SK-N-SH (cell line): ENCODE data around the gene CNTNAP5. TPM values are rescaled to one million over a fixed set of nuclear protein-coding genes. Genes with fewer than 3 reads are reported as not detected.

Experiments
- CTCF ChIA-PET: fragments of 300-600, 350-600 bp; formaldehyde crosslinking; extraction: SDS; loops from one replicate; lab custom pipeline; 2021; lab: Yijun Ruan, JAX
- POLR2A ChIA-PET: fragments of 350-600 bp; sonication (Branson Sonifier 250); formaldehyde crosslinking; extraction: SDS; loops from one replicate; lab custom pipeline; 2020; ENCODE audit warnings: antibody characterized with exemption, inconsistent platforms; lab: Yijun Ruan, JAX
- DNase-seq: peaks from one replicate; pipeline ENCODE4 v3.0.0; 2012
- H2AFZ ChIP-seq: fragments of 200-600 bp; sonication (generic); 2 replicates; pipeline ENCODE4 v1.8.1; 2016; ENCODE audit warnings: antibody characterized with exemption, mild to moderate bottlenecking, low read depth
- H3F3A ChIP-seq: fragments of 200-600 bp; sonication (generic); replicated peaks from 2 replicates; pipeline ENCODE3; 2016; ENCODE audit warnings: antibody characterized with exemption, mild to moderate bottlenecking; ENCODE audit not compliant: insufficient read depth
- H3K27ac ChIP-seq, 2 experiments: fragments of 200-500 bp in 1 of 2; fragments of 200-600 bp in 1 of 2; sonication (Bioruptor generic) in 1 of 2; sonication (generic), shearing (Covaris generic) in 1 of 2; 2 replicates each; pipeline versions ENCODE4 v1.5.1 to v1.6.1; 2014 to 2016; ENCODE audit warnings: low read depth in 2 of 2, inconsistent platforms in 1 of 2, low read length in 1 of 2, mild to moderate bottlenecking in 1 of 2, mixed read lengths in 1 of 2
- H3K27me3 ChIP-seq: fragments of 200-600 bp; sonication (generic), shearing (Covaris generic); 2 replicates; pipeline ENCODE4 v1.6.1; 2016; ENCODE audit warnings: mixed run types; ENCODE audit not compliant: insufficient read depth
- H3K36me3 ChIP-seq, 2 experiments: fragments of 200-500 bp in 1 of 2; fragments of 200-600 bp in 1 of 2; sonication (Bioruptor generic) in 1 of 2; sonication (generic) in 1 of 2; replicated peaks in 1 of 2; 2 replicates each; pipeline versions ENCODE3 to v1.5.1; 2014 to 2016; ENCODE audit warnings: low read length in 1 of 2, mild to moderate bottlenecking in 1 of 2; ENCODE audit not compliant: insufficient read depth in 2 of 2, control insufficient read depth in 1 of 2
- H3K4me1 ChIP-seq, 2 experiments: fragments of 200-500 bp in 1 of 2; fragments of 200-600 bp in 1 of 2; sonication (Bioruptor generic) in 1 of 2; sonication (generic), shearing (Covaris generic) in 1 of 2; 2 replicates each; pipeline versions ENCODE4 v1.5.1 to v1.6.1; 2014 to 2016; ENCODE audit warnings: low read depth in 1 of 2, low read length in 1 of 2, mixed run types in 1 of 2; ENCODE audit not compliant: insufficient read depth in 2 of 2, control insufficient read depth in 1 of 2
- H3K4me2 ChIP-seq: fragments of 200-600 bp; sonication (generic), shearing (Covaris generic); 2 replicates; pipeline ENCODE4 v1.6.1; 2017; ENCODE audit warnings: mixed run types
- H3K4me3 ChIP-seq, 2 experiments: fragments of 200-500 bp in 1 of 2; fragments of 200-600 bp in 1 of 2; sonication (Bioruptor generic) in 1 of 2; sonication (generic), shearing (Covaris generic) in 1 of 2; 2 replicates each; pipeline versions ENCODE4 v1.5.1 to v1.8.1; 2014 to 2016; ENCODE audit warnings: low read depth in 2 of 2, inconsistent platforms in 1 of 2, low read length in 1 of 2, mild to moderate bottlenecking in 1 of 2, mixed read lengths in 1 of 2, moderate library complexity in 1 of 2
- H3K79me2 ChIP-seq: fragments of 200-600 bp; sonication (generic); 2 replicates; pipeline ENCODE4 v1.8.1; 2017; ENCODE audit warnings: mild to moderate bottlenecking; ENCODE audit not compliant: insufficient read depth
- H3K9ac ChIP-seq: fragments of 200-600 bp; sonication (generic); 2 replicates; pipeline ENCODE4 v1.6.1; 2017; ENCODE audit warnings: mixed run types
- H3K9me2 ChIP-seq: fragments of 200-600 bp; sonication (generic); 2 replicates; pipeline ENCODE4 v1.6.1; 2017; ENCODE audit warnings: mixed run types
- H3K9me3 ChIP-seq: fragments of 200-600 bp; sonication (generic); 2 replicates; pipeline ENCODE4 v1.6.1; 2017; ENCODE audit warnings: mixed run types, mild to moderate bottlenecking, moderate library complexity
- H4K20me1 ChIP-seq: fragments of 200-600 bp; sonication (generic); 2 replicates; pipeline ENCODE4 v1.6.1; 2017; ENCODE audit warnings: mild to moderate bottlenecking, mixed run types; ENCODE audit not compliant: insufficient read depth
- CHD2 ChIP-seq: fragments of 150-350 bp; IDR thresholded peaks from 2 replicates; pipeline ENCODE4 v1.6.1; 2018; ENCODE audit warnings: low read length; ENCODE audit not compliant: partially characterized antibody
- ELF1 ChIP-seq: IDR thresholded peaks from 2 replicates; pipeline ENCODE4 v1.4.0; 2012
- EZH2phosphoT487 ChIP-seq: fragments of 200-600 bp; sonication (generic); IDR thresholded peaks from 2 replicates; pipeline ENCODE4 v1.6.1; 2017; ENCODE audit warnings: low read depth, mixed run types, mild to moderate bottlenecking, antibody characterized with exemption, moderate library complexity, borderline replicate concordance
- FOXM1 ChIP-seq: IDR thresholded peaks from 2 replicates; pipeline ENCODE4 v1.4.0; 2012; ENCODE audit warnings: low read depth, mild to moderate bottlenecking
- GATA2 ChIP-seq: sonication (generic); formaldehyde crosslinking; IDR thresholded peaks from 2 replicates; pipeline ENCODE4 v1.5.0; 2020; ENCODE audit warnings: mild to moderate bottlenecking, missing genetic modification reagents
- MEF2A ChIP-seq: IDR thresholded peaks from 2 replicates; pipeline ENCODE4 v1.4.0; 2012; ENCODE audit warnings: low read depth, borderline replicate concordance
- NFIC ChIP-seq: IDR thresholded peaks from 2 replicates; pipeline ENCODE4 v1.4.0; 2012; ENCODE audit warnings: borderline replicate concordance
- RAD21 ChIP-seq: IDR thresholded peaks from 2 replicates; pipeline ENCODE4 v1.6.1; 2012; ENCODE audit warnings: mild to moderate bottlenecking, low read length
- RCOR1 ChIP-seq: fragments of 150-350 bp; IDR thresholded peaks from 2 replicates; pipeline ENCODE4 v1.6.1; 2017; ENCODE audit warnings: antibody characterized with exemption, low read length
- RFX5 ChIP-seq: IDR thresholded peaks from 2 replicates; pipeline ENCODE4 v1.6.1; 2012; ENCODE audit warnings: mild to moderate bottlenecking, improper control_type of control experiment, low read length
- RXRA ChIP-seq: IDR thresholded peaks from 2 replicates; pipeline ENCODE4 v1.4.0; 2012; ENCODE audit warnings: low read depth, mild to moderate bottlenecking, borderline replicate concordance
- TEAD4 ChIP-seq: IDR thresholded peaks from 2 replicates; pipeline ENCODE4 v1.4.0; 2012; ENCODE audit warnings: mild to moderate bottlenecking, borderline replicate concordance; ENCODE audit not compliant: insufficient read depth
- YY1 ChIP-seq: IDR thresholded peaks from 2 replicates; pipeline ENCODE4 v1.4.0; 2012; ENCODE audit warnings: low read depth, mild to moderate bottlenecking
- WGBS: methylation state at CpG from one replicate; pipeline ENCODE4 v1.1.6; 2017; ENCODE audit warnings: low lambda C conversion rate; 5-methylcytosine and 5-hydroxymethylcytosine counted together
- polyA plus RNA-seq, 3 experiments: library from polyadenylated mRNA; depleted of rRNA; stranded (reverse); fragments of >200 nt; gene quantifications; 2 replicates each; pipeline ENCODE4 v1.2.3, GENCODE V29; 2012
- TF ChIP-seq, protein P1 (sequence below): IDR thresholded peaks from 2 replicates; pipeline ENCODE4 v1.4.0; 2012; ENCODE audit warnings: low read depth, borderline replicate concordance
- TF ChIP-seq, protein P2 (sequence below): IDR thresholded peaks from 2 replicates; pipeline ENCODE4; 2012
- TF ChIP-seq, protein P3 (sequence below): fragments of 150-350 bp; IDR thresholded peaks from 2 replicates; pipeline ENCODE4 v1.6.1; 2017; ENCODE audit warnings: antibody characterized with exemption, low read length, low read depth, borderline replicate concordance
- TF ChIP-seq, protein P4 (sequence below): IDR thresholded peaks from 2 replicates; pipeline ENCODE4 v1.4.0; 2012; ENCODE audit warnings: low read depth, borderline replicate concordance
- TF ChIP-seq, protein P5 (sequence below): fragments of 200-600 bp; sonication (generic); IDR thresholded peaks from 2 replicates; pipeline ENCODE4 v1.6.1; 2017; ENCODE audit warnings: antibody characterized with exemption, mild to moderate bottlenecking, moderate library complexity

The CNTNAP5 gene
- polyA plus RNA-seq, 1 of the 3 experiments (the other 2 are of a cell fraction): 0.08 TPM

DNA sequence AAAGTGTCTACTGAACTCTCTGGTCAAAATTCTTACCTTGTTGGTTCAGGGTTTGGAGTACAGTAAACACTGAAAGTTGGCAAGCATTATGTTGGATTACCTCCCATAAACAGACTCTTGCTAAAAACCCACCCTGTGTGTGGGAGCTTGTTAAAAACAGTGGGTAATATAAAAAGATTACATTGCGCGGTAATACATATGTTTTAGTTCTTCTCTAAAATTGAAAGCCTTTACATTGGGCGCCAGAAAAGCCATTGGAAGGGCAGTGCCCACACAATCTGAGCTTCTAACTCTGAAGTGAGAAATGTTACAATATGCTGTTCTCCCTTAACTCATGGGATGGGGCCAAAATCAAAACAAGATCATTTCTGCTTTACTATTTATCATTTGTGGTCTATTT lies 510.7 kb downstream of the CNTNAP5 start:
- H3K9me3 ChIP-seq: no peaks in the 10 kb centered on the region
- POLR2A ChIA-PET: no interaction called here
- H2AFZ ChIP-seq: no peak overlapping the region
- no peaks in the 10 kb centered on the region for H3K79me2 ChIP-seq
- no peaks in the 10 kb centered on the region for H4K20me1 ChIP-seq
- no peak for TF ChIP-seq YY1
- TF ChIP-seq, protein P1, sequence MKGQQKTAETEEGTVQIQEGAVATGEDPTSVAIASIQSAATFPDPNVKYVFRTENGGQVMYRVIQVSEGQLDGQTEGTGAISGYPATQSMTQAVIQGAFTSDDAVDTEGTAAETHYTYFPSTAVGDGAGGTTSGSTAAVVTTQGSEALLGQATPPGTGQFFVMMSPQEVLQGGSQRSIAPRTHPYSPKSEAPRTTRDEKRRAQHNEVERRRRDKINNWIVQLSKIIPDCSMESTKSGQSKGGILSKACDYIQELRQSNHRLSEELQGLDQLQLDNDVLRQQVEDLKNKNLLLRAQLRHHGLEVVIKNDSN: no peak
- TF ChIP-seq RXRA: no peak
- TF ChIP-seq TEAD4: no peak
- TF ChIP-seq RCOR1: no peak
- no peak for TF ChIP-seq GATA2 (CRISPR knock-in tag)
- no peak overlapping the region for H3K4me3 ChIP-seq
- H3K9ac ChIP-seq: no peak overlapping the region
- 67% methylated on average over 3 of the region's 3 CpGs for WGBS
- H3K36me3 ChIP-seq: no peaks in the 10 kb centered on the region
- H3K27me3 ChIP-seq: no peaks in the 10 kb centered on the region
- no peaks in the 10 kb centered on the region for H3K4me1 ChIP-seq
- no peaks in the 10 kb centered on the region for H3F3A ChIP-seq
- no peak for DNase-seq
- CTCF ChIA-PET: no interaction called here
- H3K27ac ChIP-seq: no peak overlapping the region
- H3K9me2 ChIP-seq: no peaks in the 10 kb centered on the region
- no peak overlapping the region for H3K4me2 ChIP-seq

DNA sequence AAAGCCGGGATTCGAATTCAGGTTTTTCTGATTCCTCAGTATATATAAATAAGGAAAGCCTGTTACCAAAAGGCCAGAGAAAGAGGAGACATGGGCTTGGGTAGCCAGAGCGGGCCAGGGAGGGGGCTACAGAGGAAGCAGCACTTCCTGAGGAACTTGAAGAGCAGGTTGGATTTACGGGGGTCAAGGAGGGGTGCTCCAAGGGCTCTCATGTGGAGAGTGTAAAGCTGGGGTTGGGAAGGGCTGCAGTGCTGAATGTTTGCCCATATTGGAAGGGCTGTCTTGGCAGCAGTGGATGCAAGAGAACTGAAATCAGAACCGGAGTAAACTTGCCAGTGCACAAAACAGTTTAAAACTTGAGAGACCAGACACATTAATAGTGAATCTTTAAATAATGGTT lies 511.5 kb downstream of the CNTNAP5 start:
- ChIA-PET CTCF (no interaction called here), POLR2A (no interaction called here)
- no peaks in the 10 kb centered on the region for H3K9me3 ChIP-seq
- H3K27ac ChIP-seq: no peak overlapping the region
- no peak overlapping the region for H2AFZ ChIP-seq
- H3K4me2 ChIP-seq: no peak overlapping the region
- no peaks in the 10 kb centered on the region for H3K27me3 ChIP-seq
- H3K9ac ChIP-seq: no peak overlapping the region
- WGBS: 38% methylated on average over 5 of the region's 5 CpGs
- H3K36me3 ChIP-seq: no peaks in the 10 kb centered on the region
- no peaks in the 10 kb centered on the region for H3K9me2 ChIP-seq
- no peak overlapping the region for H3K4me3 ChIP-seq
- no peaks in the 10 kb centered on the region for H4K20me1 ChIP-seq
- no peak for TF ChIP-seq YY1
- no peak for TF ChIP-seq CHD2
- TF ChIP-seq, protein P2, sequence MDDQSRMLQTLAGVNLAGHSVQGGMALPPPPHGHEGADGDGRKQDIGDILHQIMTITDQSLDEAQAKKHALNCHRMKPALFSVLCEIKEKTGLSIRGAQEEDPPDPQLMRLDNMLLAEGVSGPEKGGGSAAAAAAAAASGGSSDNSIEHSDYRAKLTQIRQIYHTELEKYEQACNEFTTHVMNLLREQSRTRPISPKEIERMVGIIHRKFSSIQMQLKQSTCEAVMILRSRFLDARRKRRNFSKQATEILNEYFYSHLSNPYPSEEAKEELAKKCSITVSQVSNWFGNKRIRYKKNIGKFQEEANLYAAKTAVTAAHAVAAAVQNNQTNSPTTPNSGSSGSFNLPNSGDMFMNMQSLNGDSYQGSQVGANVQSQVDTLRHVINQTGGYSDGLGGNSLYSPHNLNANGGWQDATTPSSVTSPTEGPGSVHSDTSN: no peak
- no peak for TF ChIP-seq NFIC
- TF ChIP-seq FOXM1: no peak
- DNase-seq: no peak
- H3K4me1 ChIP-seq: no peaks in the 10 kb centered on the region
- no peaks in the 10 kb centered on the region for H3K79me2 ChIP-seq
- no peaks in the 10 kb centered on the region for H3F3A ChIP-seq

DNA sequence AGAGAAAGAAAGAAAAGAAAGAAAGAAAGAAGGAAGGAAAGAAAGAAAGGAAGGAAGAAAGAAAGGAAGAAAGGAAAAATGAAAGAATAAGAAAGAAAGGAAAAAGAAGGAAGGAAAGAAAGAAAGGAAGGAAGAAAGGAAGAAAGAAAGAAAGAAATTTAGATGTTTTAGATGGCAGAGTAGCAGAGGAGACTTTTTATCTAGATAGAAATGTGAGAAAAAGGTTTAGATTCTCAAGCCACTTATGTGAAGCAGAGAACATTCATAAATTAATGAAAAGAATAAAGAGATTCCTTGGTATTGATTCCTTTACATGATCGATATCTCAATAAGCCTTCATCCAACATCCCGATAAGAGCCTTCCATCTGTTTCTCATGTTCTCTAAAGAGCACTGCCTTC lies 513.5 kb downstream of the CNTNAP5 start:
- Histone ChIP-seq H3K36me3 (no peaks in the 10 kb centered on the region), H3K27me3 (no peaks in the 10 kb centered on the region), H3K4me1 (no peaks in the 10 kb centered on the region), H4K20me1 (no peaks in the 10 kb centered on the region), H3K27ac (no peak overlapping the region), H3K9me2 (no peaks in the 10 kb centered on the region), H3K79me2 (no peaks in the 10 kb centered on the region), H3K9me3 (no peaks in the 10 kb centered on the region), H3F3A (no peaks in the 10 kb centered on the region), H2AFZ (no peak overlapping the region), H3K4me2 (no peak overlapping the region), H3K9ac (no peak overlapping the region), H3K4me3 (no peak overlapping the region)
- CTCF ChIA-PET: no interaction called here
- TF ChIP-seq RFX5 (no peak), RXRA (no peak), EZH2phosphoT487 (no peak), RAD21 (no peak), RCOR1 (no peak), ELF1 (no peak), MEF2A (no peak)
- TF ChIP-seq, protein P3, sequence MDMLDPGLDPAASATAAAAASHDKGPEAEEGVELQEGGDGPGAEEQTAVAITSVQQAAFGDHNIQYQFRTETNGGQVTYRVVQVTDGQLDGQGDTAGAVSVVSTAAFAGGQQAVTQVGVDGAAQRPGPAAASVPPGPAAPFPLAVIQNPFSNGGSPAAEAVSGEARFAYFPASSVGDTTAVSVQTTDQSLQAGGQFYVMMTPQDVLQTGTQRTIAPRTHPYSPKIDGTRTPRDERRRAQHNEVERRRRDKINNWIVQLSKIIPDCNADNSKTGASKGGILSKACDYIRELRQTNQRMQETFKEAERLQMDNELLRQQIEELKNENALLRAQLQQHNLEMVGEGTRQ: no peak
- TF ChIP-seq, protein P4, sequence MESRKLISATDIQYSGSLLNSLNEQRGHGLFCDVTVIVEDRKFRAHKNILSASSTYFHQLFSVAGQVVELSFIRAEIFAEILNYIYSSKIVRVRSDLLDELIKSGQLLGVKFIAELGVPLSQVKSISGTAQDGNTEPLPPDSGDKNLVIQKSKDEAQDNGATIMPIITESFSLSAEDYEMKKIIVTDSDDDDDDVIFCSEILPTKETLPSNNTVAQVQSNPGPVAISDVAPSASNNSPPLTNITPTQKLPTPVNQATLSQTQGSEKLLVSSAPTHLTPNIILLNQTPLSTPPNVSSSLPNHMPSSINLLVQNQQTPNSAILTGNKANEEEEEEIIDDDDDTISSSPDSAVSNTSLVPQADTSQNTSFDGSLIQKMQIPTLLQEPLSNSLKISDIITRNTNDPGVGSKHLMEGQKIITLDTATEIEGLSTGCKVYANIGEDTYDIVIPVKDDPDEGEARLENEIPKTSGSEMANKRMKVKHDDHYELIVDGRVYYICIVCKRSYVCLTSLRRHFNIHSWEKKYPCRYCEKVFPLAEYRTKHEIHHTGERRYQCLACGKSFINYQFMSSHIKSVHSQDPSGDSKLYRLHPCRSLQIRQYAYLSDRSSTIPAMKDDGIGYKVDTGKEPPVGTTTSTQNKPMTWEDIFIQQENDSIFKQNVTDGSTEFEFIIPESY: no peak
- TF ChIP-seq, protein P5, sequence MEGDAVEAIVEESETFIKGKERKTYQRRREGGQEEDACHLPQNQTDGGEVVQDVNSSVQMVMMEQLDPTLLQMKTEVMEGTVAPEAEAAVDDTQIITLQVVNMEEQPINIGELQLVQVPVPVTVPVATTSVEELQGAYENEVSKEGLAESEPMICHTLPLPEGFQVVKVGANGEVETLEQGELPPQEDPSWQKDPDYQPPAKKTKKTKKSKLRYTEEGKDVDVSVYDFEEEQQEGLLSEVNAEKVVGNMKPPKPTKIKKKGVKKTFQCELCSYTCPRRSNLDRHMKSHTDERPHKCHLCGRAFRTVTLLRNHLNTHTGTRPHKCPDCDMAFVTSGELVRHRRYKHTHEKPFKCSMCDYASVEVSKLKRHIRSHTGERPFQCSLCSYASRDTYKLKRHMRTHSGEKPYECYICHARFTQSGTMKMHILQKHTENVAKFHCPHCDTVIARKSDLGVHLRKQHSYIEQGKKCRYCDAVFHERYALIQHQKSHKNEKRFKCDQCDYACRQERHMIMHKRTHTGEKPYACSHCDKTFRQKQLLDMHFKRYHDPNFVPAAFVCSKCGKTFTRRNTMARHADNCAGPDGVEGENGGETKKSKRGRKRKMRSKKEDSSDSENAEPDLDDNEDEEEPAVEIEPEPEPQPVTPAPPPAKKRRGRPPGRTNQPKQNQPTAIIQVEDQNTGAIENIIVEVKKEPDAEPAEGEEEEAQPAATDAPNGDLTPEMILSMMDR: no peak
- POLR2A ChIA-PET: no interaction called here
- no peak for DNase-seq
- WGBS: 52% methylated on average over 2 of the region's 2 CpGs
